BE2C (cell line): ENCODE measurements around the gene ELF2.

Experiments used
- DNase-seq: peaks from one replicate; pipeline ENCODE4 v3.0.0-alpha.2; 2020
- H3K27me3 ChIP-seq: fragments of 250-450 bp; sonication (Bioruptor Pico); 2 replicates; pipeline ENCODE4 v1.5.1; 2020; ENCODE audit warnings: mild to moderate bottlenecking
- H3K36me3 ChIP-seq: fragments of 250-450 bp; sonication (Bioruptor Pico); 2 replicates; pipeline ENCODE4 v1.5.1; 2020; ENCODE audit warnings: mild to moderate bottlenecking
- H3K4me1 ChIP-seq: fragments of 250-450 bp; sonication (Bioruptor Pico); 2 replicates; pipeline ENCODE4 v1.5.1; 2020
- H3K4me3 ChIP-seq: 2 replicates; pipeline ENCODE4 v1.5.1; 2011; ENCODE audit warnings: low read depth, low read length
- H3K9me3 ChIP-seq: fragments of 250-450 bp; sonication (Bioruptor Pico); 2 replicates; pipeline ENCODE4 v1.5.1; 2020
- TF ChIP-seq, protein P1 (sequence below): IDR thresholded peaks from 2 replicates; pipeline ENCODE4 v1.5.1; 2012; ENCODE audit warnings: mild to moderate bottlenecking, low read depth, low read length

ELF2 gene

DNA sequence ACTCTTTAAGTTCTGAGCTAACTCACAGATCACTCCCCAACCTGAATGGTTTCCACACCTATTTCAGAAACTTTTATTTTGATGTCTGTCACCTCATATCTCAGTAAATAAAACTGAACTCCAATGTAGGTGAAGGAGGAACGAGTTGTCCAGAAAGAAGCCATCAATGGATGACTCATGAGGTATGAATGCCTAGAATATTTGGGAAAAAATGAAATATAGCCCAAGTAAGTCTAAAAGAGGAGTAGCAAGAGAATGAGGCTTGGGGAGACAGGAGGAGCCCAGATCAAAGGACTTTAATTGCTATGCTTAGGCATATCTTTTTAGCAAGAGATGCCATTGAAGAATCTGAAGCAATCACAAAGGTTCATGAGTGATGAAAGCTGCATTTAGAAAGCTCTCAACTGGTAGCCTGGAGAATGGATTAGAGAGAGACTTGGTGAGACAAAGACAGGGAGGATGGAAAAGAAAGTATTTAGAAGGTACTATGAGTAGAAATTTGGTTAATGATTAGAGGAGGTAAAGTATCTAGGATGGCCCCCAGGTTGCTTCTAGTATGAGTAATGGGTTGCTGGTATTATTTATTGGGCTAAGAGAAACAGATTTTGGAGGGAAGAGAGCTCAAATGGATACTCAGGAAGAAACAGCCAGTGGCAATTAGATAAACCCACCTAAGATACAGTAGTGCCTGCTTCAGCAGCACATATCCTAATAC, 122.1 kb downstream of the ELF2 start:
- H3K9me3 ChIP-seq = no peaks in the 10 kb centered on the region
- peaks cover 10% of the 10 kb centered on the region for H3K36me3 ChIP-seq
- H3K4me3 ChIP-seq = no peak overlapping the region
- H3K27me3 ChIP-seq = no peaks in the 10 kb centered on the region
- no peak for DNase-seq
- TF ChIP-seq, protein P1, sequence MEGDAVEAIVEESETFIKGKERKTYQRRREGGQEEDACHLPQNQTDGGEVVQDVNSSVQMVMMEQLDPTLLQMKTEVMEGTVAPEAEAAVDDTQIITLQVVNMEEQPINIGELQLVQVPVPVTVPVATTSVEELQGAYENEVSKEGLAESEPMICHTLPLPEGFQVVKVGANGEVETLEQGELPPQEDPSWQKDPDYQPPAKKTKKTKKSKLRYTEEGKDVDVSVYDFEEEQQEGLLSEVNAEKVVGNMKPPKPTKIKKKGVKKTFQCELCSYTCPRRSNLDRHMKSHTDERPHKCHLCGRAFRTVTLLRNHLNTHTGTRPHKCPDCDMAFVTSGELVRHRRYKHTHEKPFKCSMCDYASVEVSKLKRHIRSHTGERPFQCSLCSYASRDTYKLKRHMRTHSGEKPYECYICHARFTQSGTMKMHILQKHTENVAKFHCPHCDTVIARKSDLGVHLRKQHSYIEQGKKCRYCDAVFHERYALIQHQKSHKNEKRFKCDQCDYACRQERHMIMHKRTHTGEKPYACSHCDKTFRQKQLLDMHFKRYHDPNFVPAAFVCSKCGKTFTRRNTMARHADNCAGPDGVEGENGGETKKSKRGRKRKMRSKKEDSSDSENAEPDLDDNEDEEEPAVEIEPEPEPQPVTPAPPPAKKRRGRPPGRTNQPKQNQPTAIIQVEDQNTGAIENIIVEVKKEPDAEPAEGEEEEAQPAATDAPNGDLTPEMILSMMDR = no peak
- no peaks in the 10 kb centered on the region for H3K4me1 ChIP-seq

DNA sequence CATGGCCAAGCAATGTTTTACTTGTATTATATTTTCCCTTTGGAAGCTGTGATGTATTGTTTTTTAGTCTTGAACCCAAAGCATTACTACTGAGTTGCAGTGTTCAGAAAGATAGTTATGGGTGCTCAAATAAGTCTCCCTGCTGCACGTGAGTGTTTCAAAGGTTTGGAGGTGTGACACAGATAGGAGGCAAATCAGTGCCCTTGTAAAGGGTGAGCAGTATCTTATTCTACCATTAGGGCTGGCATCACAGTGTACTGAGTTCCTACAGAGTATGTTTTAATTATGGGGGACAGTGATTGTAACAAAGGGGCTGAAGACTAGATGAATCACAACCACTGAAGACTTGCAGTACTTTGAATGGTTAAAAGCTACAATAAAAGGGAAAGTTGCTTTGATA, 123.1 kb downstream of the ELF2 start:
- no peaks in the 10 kb centered on the region for H3K4me1 ChIP-seq
- DNase-seq = no peak
- no peak overlapping the region for H3K4me3 ChIP-seq
- TF ChIP-seq, protein P1 = no peak
- peaks cover 7% of the 10 kb centered on the region for H3K36me3 ChIP-seq
- no peaks in the 10 kb centered on the region for H3K9me3 ChIP-seq
- no peaks in the 10 kb centered on the region for H3K27me3 ChIP-seq

DNA sequence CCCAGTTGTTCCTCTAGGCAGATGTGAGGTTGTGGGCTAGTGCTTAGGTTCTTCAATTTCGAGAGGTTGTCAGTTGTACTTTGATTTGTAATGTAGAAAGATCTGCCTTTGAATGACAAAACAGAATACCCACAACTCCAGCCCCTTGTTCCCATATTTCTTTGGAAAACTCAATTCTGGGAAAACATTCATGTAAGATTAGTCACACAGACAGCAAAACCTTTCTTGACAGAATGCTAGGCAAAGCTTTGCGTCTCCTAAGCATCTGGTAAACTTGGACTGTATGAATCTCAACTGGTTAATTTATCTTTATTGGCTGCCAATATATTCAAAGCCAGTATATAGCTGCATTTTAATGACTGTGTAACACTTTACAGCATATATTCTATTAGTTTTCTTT, 126.6 kb downstream of the ELF2 start:
- peaks cover 31% of the 10 kb centered on the region for H3K36me3 ChIP-seq
- H3K4me3 ChIP-seq = no peak overlapping the region
- TF ChIP-seq, protein P1 = no peak

DNA sequence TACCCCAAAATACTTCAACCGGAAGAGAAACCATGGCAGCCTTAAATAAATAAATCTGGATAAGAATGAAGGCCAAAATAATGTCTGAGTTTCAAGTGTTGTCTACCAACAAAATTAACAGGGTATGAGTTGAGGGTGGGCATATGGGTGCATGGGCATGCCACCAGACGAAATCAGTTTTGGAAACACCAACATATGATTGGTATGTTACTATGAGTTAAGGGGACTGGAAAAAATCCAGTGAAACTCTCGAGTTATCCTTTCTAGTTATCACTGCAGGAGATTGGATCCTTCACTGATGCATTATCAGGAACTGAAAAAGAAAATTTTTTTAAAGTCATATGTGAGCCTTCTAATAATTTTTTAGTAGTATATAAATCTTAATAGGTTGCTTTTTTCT, 129.0 kb downstream of the ELF2 start:
- TF ChIP-seq, protein P1 = no peak
- Histone ChIP-seq H3K9me3 (no peaks in the 10 kb centered on the region), H3K36me3 (peaks cover 45% of the 10 kb centered on the region), H3K4me3 (no peak overlapping the region), H3K4me1 (no peaks in the 10 kb centered on the region), H3K27me3 (no peaks in the 10 kb centered on the region)
- no peak for DNase-seq

More for the DNA sequence above, 126.6 kb downstream of the ELF2 start:
- no peaks in the 10 kb centered on the region for H3K9me3 ChIP-seq
- no peaks in the 10 kb centered on the region for H3K27me3 ChIP-seq
- no peak for DNase-seq
- no peaks in the 10 kb centered on the region for H3K4me1 ChIP-seq

DNA sequence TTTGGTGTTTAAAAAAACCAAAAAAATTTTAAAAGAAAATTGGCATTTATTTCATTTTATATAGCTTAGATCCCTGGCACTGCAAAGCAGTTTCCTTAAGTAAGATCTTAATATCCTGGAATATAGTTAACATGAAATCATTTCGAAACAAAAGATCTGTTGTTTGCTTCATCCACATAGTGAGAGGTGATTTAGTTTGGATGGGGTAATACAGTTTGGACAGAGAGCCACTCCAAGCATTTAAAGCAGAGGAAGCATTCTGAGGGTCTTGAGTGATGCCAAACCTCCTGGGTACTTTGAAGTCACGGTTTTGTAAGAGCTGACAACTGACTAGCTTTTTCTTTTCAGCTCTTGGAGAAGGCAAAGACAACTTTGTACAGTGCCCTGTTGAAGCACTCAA, 132.7 kb downstream of the ELF2 start:
- Histone ChIP-seq H3K9me3 (no peaks in the 10 kb centered on the region), H3K4me3 (no peak overlapping the region), H3K4me1 (peaks cover 9% of the 10 kb centered on the region), H3K27me3 (no peaks in the 10 kb centered on the region), H3K36me3 (peaks cover 57% of the 10 kb centered on the region)
- no peak for DNase-seq
- TF ChIP-seq, protein P1 = no peak

DNA sequence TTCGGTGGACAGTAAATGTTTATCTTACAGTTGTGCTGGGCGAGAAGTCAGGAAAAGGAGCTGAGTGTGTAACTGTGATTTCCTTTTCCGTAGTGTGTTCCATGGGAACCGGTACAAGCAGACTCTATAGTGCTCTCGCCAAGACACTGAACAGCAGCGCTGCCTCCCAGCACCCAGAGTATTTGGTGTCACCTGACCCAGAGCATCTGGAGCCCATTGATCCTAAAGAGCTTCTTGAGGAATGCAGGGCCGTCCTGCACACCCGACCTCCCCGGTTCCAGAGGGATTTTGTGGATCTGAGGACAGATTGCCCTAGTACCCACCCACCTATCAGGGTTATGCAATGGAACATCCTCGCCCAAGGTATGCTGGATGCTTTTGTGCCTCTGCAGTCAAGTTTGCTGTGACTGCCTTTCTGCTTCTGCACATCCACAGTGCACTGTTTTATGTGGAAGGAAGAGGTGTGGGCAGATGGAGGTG, 134.0 kb downstream of the ELF2 start:
- Histone ChIP-seq H3K36me3 (peaks cover 47% of the 10 kb centered on the region), H3K9me3 (no peaks in the 10 kb centered on the region), H3K4me3 (no peak overlapping the region), H3K4me1 (peaks cover 9% of the 10 kb centered on the region), H3K27me3 (no peaks in the 10 kb centered on the region)
- TF ChIP-seq, protein P1 = no peak
- no peak for DNase-seq
